Upper lobe of left lung (tissue), 4 donors: ENCODE results near the gene ZBTB16.

ENCODE experiments used
- POLR2A ChIP-seq, 4 donors: fragments of 450-650 bp; IDR thresholded peaks; one replicate each; pipeline ENCODE4 v1.5.1; 2016 to 2017; ENCODE audit warnings: antibody characterized with exemption in 4 of 4, mild to moderate bottlenecking in 2 of 4
- POLR2AphosphoS5 ChIP-seq, 2 donors: sonication (generic); formaldehyde crosslinking; IDR thresholded peaks; one replicate each; pipeline ENCODE4 v1.5.1; 2017; ENCODE audit warnings: antibody characterized with exemption in 2 of 2
- TF ChIP-seq, protein P1 (sequence below), 6 experiments: fragments of 450-650 bp in 4 of 6; fragments of 200-600 bp in 2 of 6; sonication (generic) in 2 of 6; IDR thresholded peaks; one replicate each; pipeline ENCODE4 v1.5.1; 2016 to 2019; ENCODE audit warnings: antibody characterized with exemption in 6 of 6

DNA sequence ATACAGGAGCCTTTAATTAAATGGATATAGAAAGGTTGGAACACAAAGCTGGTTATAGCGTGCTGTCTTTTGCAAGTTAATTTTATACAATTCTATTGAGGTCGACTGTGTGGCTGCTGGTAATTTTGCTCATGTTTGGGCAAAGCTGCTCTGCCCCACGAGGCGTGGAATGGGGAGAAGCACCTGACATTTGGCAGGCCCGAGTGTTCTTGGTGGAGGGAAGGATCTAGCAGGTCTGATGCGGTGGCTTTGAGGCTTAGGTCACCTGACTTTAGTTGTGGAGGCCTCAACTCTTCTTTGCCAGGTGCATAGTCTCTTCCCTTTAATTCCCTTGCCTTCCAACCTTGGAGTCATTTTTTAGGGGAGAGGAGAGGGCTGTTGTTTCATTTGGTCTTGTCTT is 97.3 kb downstream of the ZBTB16 start:
- TF ChIP-seq POLR2AphosphoS5 (IDR thresholded peaks at IDR 0.05) = no peak
- TF ChIP-seq, protein P1, sequence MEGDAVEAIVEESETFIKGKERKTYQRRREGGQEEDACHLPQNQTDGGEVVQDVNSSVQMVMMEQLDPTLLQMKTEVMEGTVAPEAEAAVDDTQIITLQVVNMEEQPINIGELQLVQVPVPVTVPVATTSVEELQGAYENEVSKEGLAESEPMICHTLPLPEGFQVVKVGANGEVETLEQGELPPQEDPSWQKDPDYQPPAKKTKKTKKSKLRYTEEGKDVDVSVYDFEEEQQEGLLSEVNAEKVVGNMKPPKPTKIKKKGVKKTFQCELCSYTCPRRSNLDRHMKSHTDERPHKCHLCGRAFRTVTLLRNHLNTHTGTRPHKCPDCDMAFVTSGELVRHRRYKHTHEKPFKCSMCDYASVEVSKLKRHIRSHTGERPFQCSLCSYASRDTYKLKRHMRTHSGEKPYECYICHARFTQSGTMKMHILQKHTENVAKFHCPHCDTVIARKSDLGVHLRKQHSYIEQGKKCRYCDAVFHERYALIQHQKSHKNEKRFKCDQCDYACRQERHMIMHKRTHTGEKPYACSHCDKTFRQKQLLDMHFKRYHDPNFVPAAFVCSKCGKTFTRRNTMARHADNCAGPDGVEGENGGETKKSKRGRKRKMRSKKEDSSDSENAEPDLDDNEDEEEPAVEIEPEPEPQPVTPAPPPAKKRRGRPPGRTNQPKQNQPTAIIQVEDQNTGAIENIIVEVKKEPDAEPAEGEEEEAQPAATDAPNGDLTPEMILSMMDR (IDR thresholded peaks at IDR 0.05) = no peak
- TF ChIP-seq POLR2A (IDR thresholded peaks at IDR 0.05) = no peak
